ENCODE results near the gene MAP3K6.

MAP3K6 gene

DNA sequence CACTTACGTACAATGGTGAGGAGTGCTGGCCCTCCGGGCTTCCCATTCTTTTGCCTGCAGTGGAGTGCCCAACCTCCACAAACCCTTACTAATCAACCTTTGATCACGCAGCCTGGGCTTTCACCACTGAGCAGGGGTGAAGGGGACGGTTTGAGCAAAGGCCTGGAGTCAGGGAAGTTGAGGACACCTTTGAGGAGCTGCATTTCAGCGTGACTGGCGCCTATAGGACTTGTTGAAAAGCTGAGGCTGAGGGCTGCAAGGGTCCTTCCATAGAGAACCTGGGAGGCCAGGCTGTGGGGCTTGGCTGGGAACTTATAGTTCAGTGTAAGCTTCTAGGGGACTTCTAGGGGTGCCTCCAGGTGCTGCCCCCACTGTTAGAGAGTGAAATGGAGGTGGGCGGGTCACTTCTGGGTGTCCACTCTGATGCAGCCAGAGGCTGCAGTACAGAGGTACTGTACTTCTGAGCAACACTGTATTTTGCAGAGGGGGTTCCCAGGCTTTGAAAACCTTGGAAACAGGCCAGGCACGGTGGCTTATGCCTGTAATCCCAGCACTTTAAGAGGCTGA is 15.1 kb downstream of the MAP3K6 start:
- FAIRE-seq = no peak

DNA sequence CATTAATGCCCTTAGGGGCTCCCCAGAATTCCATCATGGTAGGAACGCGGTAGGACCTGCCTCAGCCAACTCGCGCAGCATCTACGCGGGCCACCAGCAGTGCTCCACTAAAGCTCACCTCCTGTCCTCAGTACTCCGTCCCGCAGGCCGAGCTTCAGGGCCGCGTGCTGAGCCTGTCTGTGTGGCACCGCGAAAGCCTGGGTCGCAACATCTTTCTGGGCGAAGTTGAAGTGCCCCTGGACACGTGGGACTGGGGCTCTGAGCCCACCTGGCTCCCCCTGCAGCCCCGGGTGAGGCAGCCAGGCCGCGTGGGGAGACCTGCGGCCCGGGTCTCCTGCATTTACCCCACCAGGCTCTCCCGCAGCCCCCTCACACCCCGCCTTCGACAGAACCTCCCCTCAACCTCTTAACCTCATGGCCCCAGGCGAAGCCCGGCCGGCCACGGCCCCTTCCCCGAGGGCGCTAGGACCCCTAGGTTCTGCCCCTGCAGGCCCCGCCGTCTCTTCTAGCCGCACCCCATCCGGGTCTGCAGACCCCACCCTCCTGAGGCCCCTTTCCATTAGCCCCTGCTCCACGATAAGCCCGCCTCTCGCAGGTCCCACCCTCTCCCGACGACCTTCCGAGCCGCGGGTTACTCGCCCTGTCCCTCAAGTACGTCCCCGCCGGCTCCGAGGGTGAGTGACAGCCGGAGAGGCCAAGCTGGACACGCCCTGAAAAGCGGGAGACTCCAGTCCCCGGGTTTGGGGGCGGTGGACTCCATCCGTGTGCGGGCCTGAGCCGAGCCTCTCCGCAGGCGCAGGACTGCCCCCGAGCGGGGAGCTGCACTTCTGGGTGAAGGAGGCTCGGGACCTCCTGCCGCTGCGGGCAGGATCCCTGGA is 15.9 kb downstream of the MAP3K6 start:
- no peak for FAIRE-seq

DNA sequence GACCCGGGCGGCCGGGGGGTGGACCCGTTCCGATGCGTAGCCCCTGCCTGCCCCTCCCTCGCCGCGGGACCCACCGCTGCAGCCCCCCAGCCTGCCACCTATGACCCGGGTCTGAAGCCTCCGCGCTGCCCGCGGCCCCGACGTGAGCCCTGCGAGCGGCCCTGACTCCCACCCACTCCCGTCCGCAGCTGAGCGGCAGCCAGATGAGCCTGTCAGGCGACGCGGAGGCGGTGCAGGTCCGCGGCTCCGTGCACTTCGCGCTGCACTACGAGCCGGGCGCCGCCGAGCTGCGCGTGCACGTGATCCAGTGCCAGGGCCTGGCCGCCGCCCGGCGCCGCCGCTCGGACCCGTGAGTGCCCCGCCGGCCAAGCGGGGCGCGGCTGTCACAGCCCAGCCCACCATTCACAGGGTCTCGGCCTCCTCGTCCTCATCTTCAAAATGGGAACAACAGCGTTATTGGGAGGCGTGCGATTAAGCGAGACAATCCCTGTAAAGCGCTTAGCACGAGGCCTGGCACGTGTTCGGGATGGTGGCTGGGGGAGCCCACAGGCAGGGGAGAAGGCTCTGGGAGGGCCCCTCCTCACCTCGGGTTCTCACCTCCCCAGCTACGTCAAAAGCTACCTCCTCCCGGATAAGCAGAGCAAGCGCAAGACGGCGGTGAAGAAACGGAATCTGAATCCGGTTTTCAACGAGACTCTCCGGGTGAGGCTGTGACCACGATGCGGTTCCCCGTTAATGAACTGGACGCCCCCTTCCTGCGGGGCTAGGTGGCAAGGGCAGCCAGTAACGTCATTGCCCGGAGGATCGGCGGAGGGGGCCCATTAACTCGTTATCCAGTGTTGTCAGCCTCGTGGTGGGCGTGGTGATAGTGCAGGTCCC is 16.7 kb downstream of the MAP3K6 start:
- no peak for FAIRE-seq

DNA sequence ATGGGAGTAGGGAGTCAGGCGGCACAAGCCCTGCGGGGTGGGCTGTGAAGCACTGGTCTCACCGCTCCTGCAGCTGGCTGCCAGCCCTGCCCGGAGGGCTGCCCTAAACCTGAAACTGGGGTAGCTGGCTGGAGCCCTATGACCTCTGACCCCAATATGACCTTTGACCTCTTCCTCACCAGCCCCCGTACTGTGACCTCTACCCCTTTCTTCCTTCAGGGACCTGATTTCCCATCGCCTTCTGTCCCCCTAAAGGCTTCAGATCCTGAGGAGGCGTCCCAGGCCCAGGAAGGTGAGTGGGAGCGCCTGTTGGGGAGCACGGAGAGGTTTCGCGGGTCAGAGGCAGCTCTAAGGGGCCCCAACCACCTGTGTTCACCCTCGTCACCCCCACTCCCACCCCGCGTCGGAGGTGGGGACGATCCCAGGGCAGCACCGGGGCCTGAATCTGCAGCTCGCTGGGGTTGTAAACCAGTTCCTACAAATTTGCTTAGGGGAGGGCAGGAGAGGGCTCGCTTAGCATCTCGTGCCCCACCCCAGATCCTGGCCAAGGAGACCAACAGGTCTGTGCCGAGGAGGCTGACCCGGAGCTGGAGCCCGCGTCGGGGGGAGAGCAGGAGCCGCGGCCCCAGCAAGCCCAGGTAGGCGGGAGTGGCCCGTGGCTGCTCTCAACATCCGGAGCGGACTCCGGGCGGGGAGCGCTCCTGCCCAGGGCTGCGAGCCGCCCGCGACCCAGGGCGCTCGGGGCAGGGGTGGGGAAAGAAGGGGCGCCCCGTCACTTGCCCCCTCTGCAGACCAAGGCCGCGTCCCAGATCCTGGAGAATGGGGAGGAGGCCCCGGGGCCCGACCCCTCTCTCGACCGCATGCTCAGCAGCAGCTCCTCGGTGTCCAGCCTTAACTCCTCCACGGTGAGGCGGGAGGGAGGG is 17.6 kb downstream of the MAP3K6 start:
- FAIRE-seq = peak; percentile 72

DNA sequence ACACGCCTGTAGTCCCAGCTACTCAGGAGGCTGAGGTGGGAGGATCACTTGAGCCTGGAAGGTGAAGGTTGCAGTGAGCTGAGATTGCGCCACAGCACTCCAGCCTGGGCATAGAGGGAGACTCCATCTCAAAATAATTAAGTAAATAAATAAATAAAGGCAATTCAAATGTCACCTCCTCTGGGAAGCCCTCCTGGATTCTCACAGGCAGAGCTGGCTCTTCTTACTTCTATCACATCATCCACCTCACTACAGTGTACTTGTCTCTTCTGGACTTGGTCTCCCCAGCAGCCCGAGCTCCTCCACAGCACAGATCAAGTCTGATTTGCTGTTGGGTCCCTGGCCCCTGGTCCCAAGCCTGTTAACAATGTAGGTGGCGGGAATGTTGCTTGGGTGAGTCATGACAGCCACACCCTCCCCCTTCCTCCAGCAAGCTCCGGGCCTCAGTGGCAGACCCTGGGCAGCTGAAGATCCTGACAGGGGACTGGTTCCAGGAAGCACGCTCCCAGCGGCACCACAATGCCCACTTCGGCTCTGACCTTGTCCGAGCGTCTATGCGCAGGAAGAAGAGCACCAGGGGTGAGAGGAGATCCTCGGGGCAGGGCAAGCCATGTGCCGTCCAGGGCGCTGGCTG is 19.7 kb downstream of the MAP3K6 start:
- no peak for FAIRE-seq

DNA sequence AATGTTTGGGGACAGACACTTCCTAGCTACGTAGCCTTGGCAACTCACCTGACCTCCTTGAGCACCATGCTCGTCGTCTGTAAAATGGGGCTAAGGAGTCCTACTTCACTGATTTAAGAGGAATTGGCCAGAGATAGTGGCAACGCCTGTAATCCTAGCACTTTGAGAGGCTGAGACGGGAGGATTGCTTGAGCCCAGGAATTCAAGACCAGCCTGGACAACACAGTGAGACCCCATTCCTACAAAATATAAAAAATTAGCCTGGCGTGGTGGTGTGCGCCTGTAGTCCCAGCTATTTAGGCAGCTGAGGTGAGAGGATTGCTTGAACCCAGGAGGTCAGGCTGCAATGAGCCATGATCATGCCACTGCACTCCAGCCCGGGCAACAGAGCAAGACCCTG is 20.4 kb downstream of the MAP3K6 start:
- no peak for FAIRE-seq

DNA sequence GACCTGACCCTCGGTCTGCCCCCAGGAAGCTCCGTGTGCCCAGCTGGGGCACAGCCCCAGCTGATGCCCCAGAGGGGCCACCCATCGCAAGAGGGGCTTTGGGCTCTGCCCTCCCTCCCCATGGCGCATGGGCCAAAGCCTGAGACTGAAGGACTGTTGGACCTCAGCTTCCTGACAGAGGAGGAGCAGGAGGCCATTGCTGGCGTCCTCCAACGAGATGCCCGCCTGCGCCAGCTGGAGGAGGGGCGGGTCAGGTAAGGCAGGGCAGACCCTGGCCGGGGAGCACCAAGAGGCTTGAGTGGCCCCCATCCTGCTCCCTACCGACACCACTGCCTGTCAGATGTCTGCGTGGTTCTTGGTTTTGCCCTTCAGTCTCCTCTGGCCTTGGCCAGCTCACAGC is 21.5 kb downstream of the MAP3K6 start:
- FAIRE-seq = no peak

DNA sequence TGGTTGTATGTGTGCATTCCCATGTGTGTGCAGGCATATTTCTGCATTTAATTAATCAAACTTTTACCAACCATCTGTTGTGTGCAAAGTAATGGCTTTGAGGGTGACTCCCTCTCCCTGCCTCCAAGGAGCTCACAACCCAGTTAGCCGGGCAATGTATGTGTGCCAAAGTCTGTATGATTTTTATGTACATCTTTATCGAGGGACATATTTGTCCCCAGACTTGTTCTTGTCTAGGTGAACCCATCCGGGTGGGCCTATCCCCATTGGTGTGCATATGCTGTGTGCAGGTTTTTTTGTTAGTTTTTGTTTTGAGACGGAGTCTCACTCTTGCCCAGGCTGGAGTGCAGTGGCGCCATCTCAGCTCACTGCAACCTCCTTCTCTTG is 23.1 kb downstream of the MAP3K6 start:
- FAIRE-seq = no peak

DNA sequence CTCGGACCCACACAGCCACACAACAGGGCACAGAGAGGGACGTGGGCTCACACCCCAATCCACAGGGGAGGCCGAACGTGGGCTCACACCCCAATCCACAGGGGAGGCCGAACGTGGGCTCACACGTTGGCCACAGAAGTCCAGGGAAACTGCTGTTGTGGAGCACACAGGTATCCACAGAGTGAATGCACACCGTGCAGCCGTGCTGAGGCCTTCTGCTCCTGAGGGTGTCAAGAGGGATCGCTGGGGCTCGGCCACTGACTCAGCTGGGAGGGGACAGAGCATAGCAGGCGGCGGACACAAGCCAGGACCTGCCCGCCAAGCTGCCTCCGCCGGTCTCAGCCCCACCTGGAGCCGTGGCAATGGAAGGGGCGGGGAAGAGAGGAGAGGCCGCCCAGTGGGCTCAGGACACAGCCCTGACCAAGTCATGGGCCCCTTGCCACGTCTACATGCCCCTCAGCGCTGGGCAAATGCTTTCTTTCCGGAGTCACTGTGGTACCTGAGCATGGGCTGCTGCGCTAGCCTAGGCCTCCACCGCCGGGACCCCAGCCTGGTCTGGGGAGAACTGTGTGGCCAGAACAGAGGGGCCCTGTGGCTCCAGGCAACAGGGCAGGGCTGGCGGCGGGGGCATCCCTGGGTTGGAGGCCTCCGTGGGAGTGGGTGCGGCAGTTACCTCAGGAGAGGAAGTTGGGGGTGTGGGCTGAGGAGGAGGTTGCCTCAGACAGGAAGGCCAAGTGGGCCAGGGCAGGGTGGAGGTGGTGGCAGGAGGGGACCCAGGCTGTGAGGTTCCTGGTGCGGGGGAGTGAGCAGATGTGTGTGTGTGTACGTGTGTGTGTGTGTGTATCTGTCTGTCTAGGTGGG is 23.8 kb downstream of the MAP3K6 start:
- no peak for FAIRE-seq

DNA sequence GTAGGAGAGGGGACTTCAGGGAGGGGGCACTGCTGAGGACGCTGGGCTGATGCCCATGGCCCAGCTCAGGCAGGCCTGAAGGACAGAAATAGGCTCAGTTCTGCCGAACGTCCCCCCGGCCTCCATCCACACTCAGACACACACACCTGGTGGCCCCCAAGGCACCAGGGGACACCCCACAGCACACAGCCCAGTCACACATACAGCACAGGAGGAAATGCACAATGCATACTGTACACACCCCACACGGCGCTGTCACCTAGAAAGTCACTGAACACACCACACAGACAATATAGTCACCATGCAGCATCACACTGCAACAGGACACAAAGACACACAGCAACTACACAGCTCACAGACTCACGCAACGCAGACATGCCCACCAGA is 24.4 kb downstream of the MAP3K6 start:
- no peak for FAIRE-seq

DNA sequence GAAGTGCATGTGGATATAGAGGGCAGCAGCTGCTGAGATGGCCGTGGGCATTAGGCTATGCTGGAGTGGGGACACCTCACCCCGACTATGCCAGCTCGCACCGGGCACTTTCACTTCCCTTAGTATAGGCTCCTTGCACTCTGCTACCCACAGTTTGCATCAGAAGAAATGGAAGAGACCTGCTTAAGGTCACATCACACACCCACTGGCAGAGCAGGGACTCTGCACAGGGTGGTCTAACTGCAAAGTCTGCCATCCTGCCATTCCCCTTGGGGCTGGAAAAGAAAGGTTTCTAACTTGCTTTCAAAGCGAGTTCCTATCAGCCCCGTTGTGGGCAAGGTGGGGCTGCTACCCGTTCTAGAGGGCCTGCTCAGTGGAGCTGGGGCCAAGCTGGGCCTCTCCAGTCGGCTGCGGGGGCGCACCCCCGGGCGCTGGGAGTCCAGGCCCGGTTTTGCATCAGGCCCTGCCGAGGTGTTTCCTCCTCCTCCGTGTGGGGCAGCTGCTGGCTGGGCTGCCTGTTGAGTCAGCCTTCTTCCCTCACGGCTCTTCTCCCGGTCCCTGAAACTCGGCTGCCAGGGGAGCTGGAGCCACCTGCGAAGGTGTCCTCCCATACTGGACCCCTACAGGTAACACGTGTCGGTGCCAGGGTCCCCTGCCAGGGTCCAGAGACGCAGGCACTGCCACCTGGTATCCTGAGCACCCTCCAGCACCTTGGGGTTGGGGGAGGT is 25.1 kb downstream of the MAP3K6 start, which contains the start of gene SYTL1:
Gene SYTL1 (plus strand): TSS at position 498 of the 728 bp plus-strand sequence. CDS start 3,313 bp downstream, outside the sequence.
- FAIRE-seq = peak; percentile 62

DNA sequence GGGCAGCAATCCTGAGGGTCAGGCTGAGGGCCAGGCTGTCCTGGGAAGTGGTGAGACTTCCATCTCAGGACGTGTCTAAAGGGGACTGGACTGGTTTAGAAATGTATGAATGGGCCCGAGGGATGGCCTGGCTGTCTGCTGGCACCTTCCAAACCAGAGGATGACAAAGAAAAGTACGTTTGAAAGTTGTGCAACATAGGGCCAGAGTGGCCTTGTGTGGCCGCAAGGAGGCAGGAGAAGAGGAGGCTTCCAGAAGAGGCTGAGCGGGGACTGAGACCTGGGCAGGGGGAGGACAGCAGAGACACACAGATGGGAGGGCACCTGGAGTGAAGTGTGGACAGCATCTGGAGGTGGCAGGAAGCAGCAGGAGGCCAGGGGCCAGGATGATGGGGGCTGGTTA is 27.5 kb downstream of the MAP3K6 start:
- FAIRE-seq = no peak

DNA sequence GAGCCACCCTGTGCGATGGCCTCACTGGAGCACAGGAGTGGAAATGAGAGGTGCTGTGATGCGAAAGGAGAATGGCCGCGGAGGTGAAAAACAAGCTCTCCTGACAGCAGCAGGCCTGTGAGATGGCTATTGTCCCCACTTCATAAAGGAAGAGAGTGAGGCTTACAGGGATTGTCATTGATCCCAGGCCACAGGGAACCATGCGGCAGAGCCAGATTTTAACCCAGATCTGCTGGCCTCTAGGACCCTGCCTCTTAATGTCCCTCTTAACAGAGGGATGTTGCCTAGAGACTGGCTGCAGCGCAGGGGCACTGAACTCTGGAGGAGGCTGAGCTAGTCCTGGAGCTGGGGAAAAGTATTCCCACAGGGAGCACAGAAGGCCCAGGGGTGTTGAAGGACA is 28.0 kb downstream of the MAP3K6 start:
- FAIRE-seq = no peak

DNA sequence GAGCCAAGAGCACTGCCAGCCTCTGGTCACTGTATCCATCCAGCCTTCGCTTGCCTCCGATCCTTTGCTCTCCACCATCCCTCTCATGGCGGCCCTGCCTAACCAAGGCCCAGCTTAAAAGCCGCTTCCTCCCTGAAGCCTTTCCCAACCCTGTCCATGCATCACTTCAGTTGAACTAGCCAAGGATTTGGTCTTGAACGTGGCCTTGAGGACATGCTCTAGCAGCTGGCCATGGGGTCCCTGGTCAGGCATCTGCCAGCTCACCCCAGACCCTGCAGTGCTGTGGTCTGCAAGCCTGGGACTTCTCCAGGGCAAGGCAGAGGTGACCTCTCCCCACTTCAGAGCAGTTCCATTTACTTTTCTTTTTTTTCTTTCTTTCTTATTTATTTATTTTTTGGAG is 30.0 kb downstream of the MAP3K6 start:
- no peak for FAIRE-seq

DNA sequence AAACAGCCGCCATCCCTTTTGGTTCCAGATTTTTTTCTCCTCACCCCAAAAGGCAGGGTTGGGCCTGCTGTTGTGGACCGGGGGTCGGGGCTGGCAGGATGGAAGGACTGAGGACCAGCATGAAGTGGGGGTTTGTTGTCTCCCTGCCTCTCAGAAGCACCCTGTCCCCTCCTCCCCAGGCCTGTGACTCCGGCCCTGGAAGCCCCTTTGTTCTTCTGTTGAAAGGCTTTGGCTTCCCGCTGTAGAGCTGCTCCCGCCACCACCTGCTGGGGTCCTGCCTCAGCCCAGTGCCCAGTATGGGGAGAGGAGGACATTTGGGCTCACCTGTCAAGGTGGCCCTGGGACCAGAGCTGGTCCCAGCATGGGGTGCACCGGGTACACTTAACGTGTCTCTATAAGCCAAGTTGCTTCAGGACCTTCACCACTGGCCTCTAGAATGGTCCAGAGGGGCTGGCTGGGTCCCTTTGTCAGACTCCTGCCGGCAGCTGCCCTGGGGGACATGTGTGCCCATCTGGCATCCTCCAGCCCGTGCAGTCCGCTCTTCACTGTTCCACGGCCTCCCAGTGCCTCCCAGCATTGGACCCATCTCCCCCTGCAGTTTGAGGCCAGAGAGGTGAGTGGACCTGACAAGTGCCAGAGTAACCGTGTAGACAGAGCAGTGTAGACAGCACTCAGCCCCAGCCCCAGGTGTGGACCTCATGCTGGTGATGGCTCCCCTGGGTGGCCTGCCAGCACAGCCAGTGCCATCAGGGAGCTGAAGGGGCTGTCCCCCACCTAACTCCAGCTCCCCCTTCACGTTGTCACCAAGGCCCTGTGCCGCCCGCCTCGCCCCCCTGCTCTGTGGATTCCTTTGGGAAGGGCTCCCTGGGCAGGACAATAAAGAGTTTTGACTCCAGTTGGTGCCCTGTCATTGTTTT is 31.0 kb downstream of the MAP3K6 start:
- FAIRE-seq = no peak

DNA sequence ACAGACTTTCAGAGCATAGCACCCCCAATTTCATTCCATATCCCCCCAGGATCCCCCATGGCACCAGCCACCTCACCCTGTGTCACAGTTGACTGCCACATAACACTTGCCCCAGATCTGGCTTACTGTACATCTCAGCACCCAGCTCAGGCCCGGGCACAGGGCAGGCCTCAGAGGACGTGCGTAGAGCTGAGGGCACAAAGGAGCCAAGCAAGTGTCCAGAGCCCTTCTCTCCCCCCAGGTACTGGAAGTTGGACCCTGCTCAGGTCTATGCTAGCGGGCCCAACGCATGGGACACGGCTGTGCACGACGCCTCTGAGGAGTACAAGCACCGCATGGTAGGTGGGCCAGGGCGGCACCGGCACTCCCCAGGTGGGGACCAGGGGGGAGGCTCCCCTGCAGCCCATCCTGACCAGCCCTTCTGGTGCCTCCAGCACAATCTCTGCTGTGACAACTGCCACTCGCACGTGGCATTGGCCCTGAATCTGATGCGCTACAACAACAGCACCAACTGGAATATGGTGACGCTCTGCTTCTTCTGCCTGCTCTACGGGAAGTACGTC is 33.0 kb downstream of the MAP3K6 start:
- FAIRE-seq = no peak

DNA sequence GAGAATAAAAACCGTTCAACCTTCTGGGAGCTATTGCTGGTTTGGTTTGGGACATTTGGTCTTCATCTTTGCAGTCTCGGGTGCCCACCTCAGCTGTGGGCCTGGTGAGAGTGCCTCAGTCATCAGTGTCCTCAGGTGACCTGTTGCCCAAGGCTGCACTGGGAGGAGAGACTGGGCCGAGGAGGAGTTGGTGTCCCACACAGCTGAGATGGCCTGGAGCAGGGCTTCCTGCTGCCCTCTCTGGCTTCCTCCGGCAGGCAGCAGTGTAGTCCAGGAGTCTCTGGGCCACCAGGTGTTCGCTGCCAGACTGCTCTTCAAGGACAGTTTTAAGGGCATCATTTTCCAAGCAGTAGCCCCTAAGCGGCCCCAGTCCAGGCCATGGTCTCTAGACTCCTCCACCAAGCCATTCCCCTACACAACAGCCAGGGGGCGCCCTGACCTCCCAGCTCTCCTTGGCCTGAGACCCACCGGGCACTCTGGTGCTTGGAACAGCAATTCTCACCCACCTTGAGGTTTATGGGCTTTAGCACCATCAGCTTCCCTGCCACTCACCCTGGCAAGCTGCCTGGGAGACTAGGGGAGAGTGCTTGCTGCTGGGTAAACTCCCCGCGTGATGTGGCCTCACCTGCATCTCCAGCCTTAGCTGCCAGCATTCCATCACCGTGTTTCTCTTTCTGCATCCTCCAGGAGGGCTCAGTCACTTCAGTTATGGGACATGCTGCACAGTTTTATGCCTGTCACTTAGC is 34.1 kb downstream of the MAP3K6 start:
- FAIRE-seq = peak; percentile 11

DNA sequence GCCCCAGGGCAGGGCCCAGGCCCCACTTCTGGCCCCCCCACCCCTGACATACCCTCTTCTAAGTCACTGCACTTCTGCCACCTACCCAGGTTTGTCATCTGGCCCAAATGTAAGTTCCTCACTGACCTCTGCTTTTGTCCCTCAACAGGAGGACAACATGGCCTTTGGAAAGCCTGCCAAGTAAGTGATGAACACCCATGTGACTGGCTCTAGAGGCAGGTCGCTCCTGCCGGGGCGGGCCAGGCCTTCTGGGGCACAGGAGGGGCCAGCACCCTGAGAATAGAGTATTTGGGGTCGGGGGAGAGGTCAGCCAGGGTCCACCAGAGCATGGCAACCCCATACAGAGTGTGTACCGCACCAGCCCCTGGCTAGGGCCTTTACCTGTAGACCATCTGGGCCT is 34.8 kb downstream of the MAP3K6 start:
- no peak for FAIRE-seq

Data from G401.6 (cell line).